Measurements from ENCODE around the gene ANXA8. TPM values are rescaled to one million over a fixed set of nuclear protein-coding genes. Genes with fewer than 3 reads are reported as not detected.

ANXA8 gene
- total RNA-seq, 1 donor from 2014 or later = 1.0 TPM

GRCh38 chr10:47447209-47447608 is 36.7 kb downstream of the ANXA8 start:
- Mint-ChIP-seq H3K4me1 (ENCODE audit: low read depth, unreplicated experiment) (no peaks in the 10 kb centered on the region), H3K27me3 (ENCODE audit: low read depth, unreplicated experiment) (peaks cover 8% of the 10 kb centered on the region), H3K27ac (ENCODE audit: unreplicated experiment) (no peak overlapping the region), H3K4me3 (ENCODE audit: unreplicated experiment) (no peak overlapping the region), H3K9me3 (ENCODE audit: unreplicated experiment) (peaks cover 18% of the 10 kb centered on the region), H3K36me3 (ENCODE audit: low read depth, unreplicated experiment) (no peaks in the 10 kb centered on the region)
- H3K79me2 ChIP-seq (ENCODE audit: insufficient read depth, low read length) = no peaks in the 10 kb centered on the region
- no peak for DNase-seq (ENCODE audit: low read depth)
- no peak overlapping the region for H3K9ac ChIP-seq (ENCODE audit: low read length)
- FAIRE-seq = no peak
- no peak overlapping the region for H3K27ac ChIP-seq (ENCODE audit: low read depth, low read length)
- no peak overlapping the region for H2AFZ ChIP-seq (ENCODE audit: low read depth, low read length)
- H3K36me3 ChIP-seq (ENCODE audit: insufficient read depth, low read length) = no peaks in the 10 kb centered on the region
- H3K4me1 ChIP-seq (ENCODE audit: insufficient read depth, low read length) = no peaks in the 10 kb centered on the region
- H3K4me2 ChIP-seq (ENCODE audit: low read length) = no peak overlapping the region
- H3K4me3 ChIP-seq (ENCODE audit: insufficient read depth, low read depth, low read length) = no peak overlapping the region
- no peaks in the 10 kb centered on the region for H3K27me3 ChIP-seq (ENCODE audit: insufficient read depth, low read length)
- peaks cover 4% of the 10 kb centered on the region for H3K9me3 ChIP-seq (ENCODE audit: insufficient read depth, low read depth, low read length)
- TF ChIP-seq CTCF (IDR thresholded peaks at IDR 0.05; ENCODE audit: insufficient read depth, low read depth, low read length) (no peak), EZH2 (IDR thresholded peaks at IDR 0.05; ENCODE audit: insufficient read depth, low read length) (no peak)
- H4K20me1 ChIP-seq (ENCODE audit: insufficient read depth, low read length) = no peaks in the 10 kb centered on the region

- H3K27ac Mint-ChIP-seq (ENCODE audit: unreplicated experiment) = no peak overlapping the region
- TF ChIP-seq EZH2 (IDR thresholded peaks at IDR 0.05; ENCODE audit: insufficient read depth, low read length) (no peak), CTCF (IDR thresholded peaks at IDR 0.05; ENCODE audit: insufficient read depth, low read depth, low read length) (no peak)
- Histone ChIP-seq H3K4me2 (ENCODE audit: low read length) (no peak overlapping the region), H2AFZ (ENCODE audit: low read depth, low read length) (no peak overlapping the region), H4K20me1 (ENCODE audit: insufficient read depth, low read length) (no peaks in the 10 kb centered on the region), H3K9ac (ENCODE audit: low read length) (no peak overlapping the region), H3K79me2 (ENCODE audit: insufficient read depth, low read length) (no peaks in the 10 kb centered on the region), H3K9me3 (ENCODE audit: insufficient read depth, low read depth, low read length) (peaks cover 4% of the 10 kb centered on the region), H3K4me1 (ENCODE audit: insufficient read depth, low read length) (no peaks in the 10 kb centered on the region), H3K36me3 (ENCODE audit: insufficient read depth, low read length) (no peaks in the 10 kb centered on the region), H3K27ac (ENCODE audit: low read depth, low read length) (no peak overlapping the region), H3K27me3 (ENCODE audit: insufficient read depth, low read length) (peaks cover 3% of the 10 kb centered on the region), H3K4me3 (ENCODE audit: insufficient read depth, low read depth, low read length) (no peak overlapping the region)
- DNase-seq (ENCODE audit: low read depth) (no peak), FAIRE-seq (no peak)
- H3K9me3 Mint-ChIP-seq (ENCODE audit: unreplicated experiment) = peaks cover 18% of the 10 kb centered on the region
- H3K27me3 Mint-ChIP-seq (ENCODE audit: low read depth, unreplicated experiment) = peaks cover 18% of the 10 kb centered on the region
- no peak overlapping the region for H3K4me3 Mint-ChIP-seq (ENCODE audit: unreplicated experiment)
- H3K4me1 Mint-ChIP-seq (ENCODE audit: low read depth, unreplicated experiment) = no peaks in the 10 kb centered on the region
- no peaks in the 10 kb centered on the region for H3K36me3 Mint-ChIP-seq (ENCODE audit: low read depth, unreplicated experiment)
Observed at GRCh38 chr10:47445720-47446119, 38.2 kb downstream of the ANXA8 start.

- FAIRE-seq (no peak), DNase-seq (ENCODE audit: low read depth) (no peak)
- no peak overlapping the region for H3K27ac ChIP-seq (ENCODE audit: low read depth, low read length)
- no peak overlapping the region for H3K4me2 ChIP-seq (ENCODE audit: low read length)
- peaks cover 4% of the 10 kb centered on the region for H3K9me3 ChIP-seq (ENCODE audit: insufficient read depth, low read depth, low read length)
- H3K4me1 Mint-ChIP-seq (ENCODE audit: low read depth, unreplicated experiment) = no peaks in the 10 kb centered on the region
- no peaks in the 10 kb centered on the region for H3K36me3 ChIP-seq (ENCODE audit: insufficient read depth, low read length)
- peaks cover 18% of the 10 kb centered on the region for H3K27me3 Mint-ChIP-seq (ENCODE audit: low read depth, unreplicated experiment)
- no peak overlapping the region for H3K4me3 ChIP-seq (ENCODE audit: insufficient read depth, low read depth, low read length)
- no peaks in the 10 kb centered on the region for H3K79me2 ChIP-seq (ENCODE audit: insufficient read depth, low read length)
- TF ChIP-seq CTCF (IDR thresholded peaks at IDR 0.05; ENCODE audit: insufficient read depth, low read depth, low read length) (no peak), EZH2 (IDR thresholded peaks at IDR 0.05; ENCODE audit: insufficient read depth, low read length) (no peak)
- peaks cover 7% of the 10 kb centered on the region for H3K27me3 ChIP-seq (ENCODE audit: insufficient read depth, low read length)
- H3K9ac ChIP-seq (ENCODE audit: low read length) = no peak overlapping the region
- H3K4me1 ChIP-seq (ENCODE audit: insufficient read depth, low read length) = no peaks in the 10 kb centered on the region
- H3K36me3 Mint-ChIP-seq (ENCODE audit: low read depth, unreplicated experiment) = no peaks in the 10 kb centered on the region
- no peak overlapping the region for H3K27ac Mint-ChIP-seq (ENCODE audit: unreplicated experiment)
- no peaks in the 10 kb centered on the region for H4K20me1 ChIP-seq (ENCODE audit: insufficient read depth, low read length)
- no peak overlapping the region for H3K4me3 Mint-ChIP-seq (ENCODE audit: unreplicated experiment)
- peaks cover 16% of the 10 kb centered on the region for H3K9me3 Mint-ChIP-seq (ENCODE audit: unreplicated experiment)
- no peak overlapping the region for H2AFZ ChIP-seq (ENCODE audit: low read depth, low read length)
Observed at GRCh38 chr10:47444047-47444446, 39.9 kb downstream of the ANXA8 start.
